ENCODE data around the gene ASMTL.
"Not testable (repeated sequence)": the region's sequence is repeated elsewhere in the genome, so short reads cannot be mapped to it uniquely, and the experiment has no call there.

The ASMTL gene

DNA sequence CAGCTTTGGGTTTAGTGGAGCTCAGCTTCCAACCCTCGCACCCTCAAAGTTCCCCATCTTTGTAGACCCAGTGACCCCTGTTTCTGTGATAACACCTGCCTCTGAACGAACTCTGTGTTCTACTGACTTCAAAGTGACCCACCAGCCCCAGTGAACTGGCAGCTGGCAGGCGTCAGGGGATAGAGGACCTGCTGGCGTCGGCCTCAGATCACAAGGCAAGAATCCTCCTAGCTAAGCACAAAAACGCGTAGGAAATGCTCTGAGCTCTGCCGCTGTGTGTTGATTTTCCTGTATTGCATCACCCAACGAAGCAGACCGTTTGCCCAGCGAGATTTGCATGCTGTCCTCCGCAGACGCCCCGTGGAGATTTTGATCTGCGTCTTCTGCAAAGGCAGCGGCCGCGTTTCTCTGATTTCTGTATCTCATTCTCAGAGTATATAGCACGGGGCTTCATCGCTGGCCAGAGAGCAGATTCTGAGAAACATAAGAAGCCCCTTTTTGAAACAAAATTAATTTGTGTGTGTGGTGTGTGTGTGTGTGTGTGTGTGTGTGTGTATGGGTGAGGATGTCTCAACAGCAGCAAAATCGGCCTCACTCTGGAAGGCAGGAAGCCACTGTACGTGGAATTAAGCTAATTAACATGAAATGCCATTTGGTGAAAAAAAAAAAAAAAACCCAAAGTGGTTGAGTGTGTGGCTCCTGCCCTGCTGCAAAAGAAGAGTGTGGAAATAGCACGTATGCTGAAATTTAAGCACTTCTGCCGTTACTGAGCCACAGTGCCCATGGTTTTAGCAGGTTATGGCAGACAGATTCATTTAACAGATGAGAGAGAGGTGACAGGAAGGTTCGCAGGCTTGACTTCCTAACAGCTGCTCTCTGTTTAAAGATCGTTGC lies 29.2 kb upstream of the ASMTL start:
- DNase-seq = no peak

DNA sequence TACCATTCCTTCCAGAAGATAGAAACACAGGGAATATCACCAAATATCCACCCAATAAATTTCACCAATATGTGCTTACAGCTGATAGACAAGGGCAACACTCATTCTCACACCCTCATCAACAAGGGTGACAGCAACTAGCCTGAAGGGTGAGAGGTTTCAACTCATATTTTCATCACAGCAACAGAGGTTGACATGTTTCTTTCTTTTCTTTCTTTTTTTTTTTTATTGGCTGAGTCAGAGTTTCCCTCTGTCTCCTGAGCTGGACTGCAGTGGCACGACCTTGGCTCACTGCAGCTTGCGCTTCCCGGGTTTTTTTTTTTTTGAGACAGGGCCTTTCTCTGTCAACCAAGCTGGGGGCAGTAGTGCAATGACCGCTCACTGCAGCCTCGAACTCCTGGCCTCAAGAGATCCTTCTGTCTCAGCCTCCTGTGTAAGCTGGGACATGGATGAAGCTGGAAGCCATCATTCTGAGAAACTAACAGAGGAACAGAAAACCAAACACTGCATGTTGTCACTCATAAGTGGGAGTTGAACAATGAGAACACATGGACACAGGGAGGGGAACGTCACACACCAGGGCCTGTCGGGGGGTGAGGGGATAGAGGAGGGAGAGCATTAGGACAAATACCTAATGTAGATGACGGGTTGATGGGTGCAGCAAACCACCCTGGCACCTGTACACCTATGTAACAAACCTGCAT lies 27.5 kb upstream of the ASMTL start:
- DNase-seq = no peak

GRCh38 chrX:1477801-1478458 lies 25.2 kb upstream of the ASMTL start:
- no peak for DNase-seq

- no peak for DNase-seq
Observed at GRCh38 chrX:1477229-1477628, 24.5 kb upstream of the ASMTL start.

- DNase-seq = no peak
Observed at GRCh38 chrX:1476682-1477081, 24.0 kb upstream of the ASMTL start.

DNA sequence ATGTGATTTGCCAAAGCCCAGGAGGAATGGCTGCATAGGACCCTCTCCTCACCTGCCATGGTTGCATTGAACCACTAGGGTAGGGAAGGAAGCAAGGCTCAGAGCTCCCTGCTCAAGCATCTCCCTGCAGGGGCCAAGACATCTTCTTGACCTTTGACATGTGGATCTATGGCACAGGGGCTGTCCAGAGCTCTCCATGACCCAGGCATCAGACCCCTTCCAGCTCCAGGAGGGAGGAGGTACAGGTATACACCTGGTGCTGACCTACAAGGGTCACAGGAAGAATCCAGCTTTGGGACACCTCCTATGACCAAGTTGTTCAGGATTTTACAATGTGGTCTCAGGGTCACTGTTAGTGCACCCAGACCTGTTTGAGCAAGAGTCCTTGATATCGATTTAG lies 23.2 kb upstream of the ASMTL start:
- no peak for DNase-seq

- no peak for DNase-seq
Observed at GRCh38 chrX:1475481-1475880, 22.8 kb upstream of the ASMTL start.

- not testable (repeated sequence) for DNase-seq
Observed at GRCh38 chrX:1474593-1474992, 21.9 kb upstream of the ASMTL start.

DNA sequence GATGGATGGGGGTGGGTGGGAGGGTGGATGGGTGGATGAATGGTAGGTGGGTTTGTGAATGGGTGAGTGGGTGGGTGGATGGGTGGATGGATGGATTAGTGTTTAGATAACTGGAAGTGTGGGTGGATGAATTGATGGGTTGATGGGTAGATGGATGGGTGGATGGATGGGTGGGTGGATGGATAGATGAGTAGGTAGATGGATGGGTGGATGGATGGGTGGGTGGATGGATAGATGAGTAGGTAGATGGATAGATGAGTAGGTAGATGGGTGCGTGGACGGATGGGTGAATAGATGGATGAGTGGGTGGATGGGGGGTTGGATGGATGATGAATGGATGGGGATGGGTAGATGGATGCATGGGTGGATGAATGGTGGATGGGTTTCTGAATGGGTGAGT lies 20.3 kb upstream of the ASMTL start:
- no peak for DNase-seq

GRCh38 chrX:1468250-1468772 lies 15.6 kb upstream of the ASMTL start:
- no peak for DNase-seq

DNA sequence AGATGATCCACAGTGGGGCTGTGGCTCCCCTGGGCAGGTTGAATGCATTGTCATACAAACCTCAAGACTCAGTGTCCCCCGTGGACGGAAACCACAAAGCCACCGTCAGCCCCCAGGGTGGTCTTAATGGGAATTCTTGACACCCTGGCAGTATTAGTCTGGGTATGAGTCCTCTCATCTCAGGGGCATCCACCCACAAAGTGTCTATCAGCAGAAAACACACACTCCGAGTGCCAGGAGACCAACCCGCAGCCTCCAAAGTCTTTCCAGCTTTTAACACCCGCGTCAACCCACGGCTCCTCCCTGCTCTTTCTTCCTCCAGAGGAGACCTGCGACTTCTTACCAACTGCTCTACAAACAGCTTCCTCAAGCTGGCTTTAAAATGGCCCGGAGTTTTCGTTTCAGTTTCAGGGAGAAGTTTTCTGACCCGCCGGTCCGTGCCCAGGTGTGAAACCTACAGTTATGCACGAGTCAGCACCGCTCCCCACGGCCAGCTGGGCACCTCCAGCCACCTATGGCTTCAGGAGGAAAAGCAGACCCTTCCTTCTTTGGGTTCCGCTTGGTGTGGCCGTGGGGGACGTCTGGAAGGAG lies 14.4 kb upstream of the ASMTL start:
- no peak for DNase-seq

DNA sequence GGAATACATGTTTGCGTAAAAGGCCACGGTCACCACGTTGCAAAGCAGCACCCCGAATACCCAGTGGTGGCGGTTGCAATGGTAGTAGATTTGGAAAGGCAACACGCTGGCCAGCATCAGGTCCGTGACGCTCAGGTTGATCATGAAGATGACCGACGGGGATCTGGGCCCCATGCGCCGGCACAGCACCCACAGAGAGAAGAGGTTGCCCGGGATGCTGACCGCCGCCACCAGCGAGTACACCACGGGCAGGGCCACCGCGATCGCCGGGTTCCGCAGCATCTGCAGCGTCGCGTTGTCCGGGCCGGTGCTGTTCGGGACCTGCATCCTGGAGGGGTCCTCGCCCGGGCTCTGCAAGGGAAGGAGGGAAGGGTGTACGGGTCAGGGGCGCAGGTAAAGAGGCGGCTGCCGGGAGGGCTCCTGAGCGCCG lies 13.5 kb upstream of the ASMTL start:
- DNase-seq = no peak

DNA sequence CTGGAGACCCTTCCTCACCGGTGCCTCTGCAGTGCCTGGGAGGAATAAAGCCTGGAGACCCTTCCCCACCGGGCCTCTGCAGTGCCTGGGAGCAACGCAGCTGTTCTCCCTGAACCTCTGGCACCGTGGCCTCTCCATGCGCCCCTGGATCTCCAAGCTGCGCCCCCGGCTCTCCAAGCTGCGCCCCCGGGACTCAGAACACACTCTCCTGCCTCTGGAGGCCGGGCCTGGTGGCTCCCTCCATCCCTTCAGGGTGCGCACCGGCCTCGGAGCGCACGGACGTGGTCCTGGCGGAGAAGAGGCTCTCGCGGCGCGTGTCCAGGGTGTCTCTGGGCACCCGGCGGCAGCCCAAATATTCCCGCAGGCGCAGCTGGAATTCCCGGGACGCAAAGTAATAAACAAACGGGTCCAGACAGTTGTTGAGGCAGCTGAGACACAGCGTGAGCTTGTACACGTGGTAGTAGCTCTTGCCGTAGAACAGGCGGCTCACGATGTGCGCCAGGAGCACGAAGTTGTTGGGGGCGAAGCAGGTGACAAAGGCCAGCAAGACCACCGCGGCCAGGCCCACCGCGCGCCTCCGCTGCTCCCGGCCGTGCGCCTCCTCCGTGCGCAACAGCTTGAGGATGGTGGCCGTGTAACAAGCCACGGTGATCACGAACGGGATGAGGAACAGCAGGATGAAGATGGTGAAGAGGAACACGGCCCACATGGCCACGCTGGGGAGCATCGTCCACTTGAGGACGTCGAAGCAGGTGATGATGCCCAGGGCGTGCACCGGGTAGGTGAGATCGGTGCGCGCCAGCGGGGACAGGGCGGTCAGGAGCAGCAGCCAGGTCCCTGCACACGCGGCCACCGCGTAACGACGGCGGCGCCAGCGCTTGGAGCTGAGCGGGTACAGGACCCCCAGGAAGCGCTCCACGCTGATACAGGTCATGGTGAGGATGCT lies 12.8 kb upstream of the ASMTL start:
- DNase-seq = no peak

DNA sequence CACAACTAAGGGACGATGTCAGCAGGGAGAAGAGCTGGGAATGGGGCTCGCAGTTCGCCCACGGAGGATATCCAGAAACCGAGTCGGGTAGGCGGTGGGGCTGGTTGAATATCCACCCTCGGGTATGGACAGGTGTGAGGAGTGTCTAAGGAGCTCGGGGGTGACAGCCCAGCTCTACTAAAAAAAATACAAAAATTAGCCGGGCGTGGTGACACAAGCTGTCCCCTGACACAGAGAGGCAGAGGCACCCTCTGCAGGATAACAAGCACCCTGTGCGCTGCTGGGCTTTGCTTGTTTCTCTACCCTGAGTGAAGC lies 12.2 kb upstream of the ASMTL start:
- DNase-seq = no peak

- DNase-seq = no peak
Observed at GRCh38 chrX:1464041-1464970, 11.6 kb upstream of the ASMTL start.

DNA sequence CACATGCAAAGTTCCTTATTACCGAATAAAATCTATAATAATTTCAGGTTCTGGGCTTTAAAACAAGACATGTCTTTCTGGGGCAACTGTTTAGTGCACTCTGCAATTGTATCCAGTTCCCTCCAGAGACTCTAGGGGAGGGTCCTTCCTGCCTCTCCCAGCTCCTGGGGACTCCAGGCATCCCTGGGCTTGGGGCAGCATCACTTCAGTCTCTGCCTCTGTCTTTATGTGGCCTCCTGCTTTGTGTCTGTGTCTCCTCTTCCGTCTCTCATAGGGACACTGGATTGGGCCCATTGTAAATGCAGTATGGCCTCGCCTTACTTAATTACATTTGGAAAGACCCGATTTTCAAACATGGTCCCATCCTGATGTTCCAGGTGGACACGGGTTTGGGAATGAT lies 10.9 kb upstream of the ASMTL start:
- no peak for DNase-seq

DNA sequence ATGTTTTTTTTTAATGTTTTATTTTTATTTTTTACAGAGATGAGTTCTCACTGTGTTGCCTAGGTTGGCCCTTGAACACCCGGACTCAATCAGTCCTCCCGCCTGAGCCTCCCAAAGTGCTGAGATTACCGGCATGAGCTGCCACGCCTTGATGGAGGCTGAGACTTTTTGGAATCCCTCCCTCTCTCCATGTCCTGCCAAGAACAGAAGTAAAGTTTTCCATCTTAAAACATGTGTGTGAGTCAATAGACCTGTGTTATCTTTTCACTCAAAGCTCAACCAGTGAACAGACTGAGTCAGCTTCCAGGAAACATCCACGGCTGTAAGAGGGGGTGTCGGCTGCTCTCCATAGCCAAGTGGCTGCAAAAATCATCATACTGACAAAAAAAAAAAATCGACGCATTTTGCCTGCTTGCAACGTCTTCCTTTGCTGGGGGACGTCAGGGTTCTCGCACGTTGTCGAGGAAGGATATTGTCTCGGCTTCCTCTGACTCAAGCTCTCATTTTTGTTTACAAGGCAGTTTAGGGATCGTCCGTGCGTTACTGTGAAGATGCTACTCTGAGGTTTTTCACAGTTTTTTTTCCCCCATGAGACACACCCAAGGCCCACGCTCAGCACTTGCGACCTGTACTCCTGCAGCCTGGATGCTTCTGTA lies 10.0 kb upstream of the ASMTL start:
- no peak for DNase-seq

DNA sequence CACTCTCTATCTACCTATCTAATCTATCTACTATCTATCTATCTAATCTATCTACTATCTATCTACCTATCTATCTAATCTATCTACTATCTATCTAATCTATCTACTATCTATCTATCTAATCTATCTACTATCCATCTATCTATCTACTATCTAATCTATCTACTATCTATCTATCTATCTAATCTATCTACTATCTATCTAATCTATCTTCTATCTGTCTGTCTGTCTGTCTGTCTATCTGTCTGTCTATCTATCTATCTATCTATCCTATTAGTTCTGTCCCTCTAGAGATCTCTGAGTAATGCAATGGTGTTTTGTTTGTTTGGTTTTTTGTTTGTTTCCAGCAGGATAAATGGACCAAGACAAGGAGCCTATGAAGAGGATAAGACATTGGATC lies 9.4 kb upstream of the ASMTL start:
- no peak for DNase-seq

GRCh38 chrX:1455948-1456280 lies 3.2 kb upstream of the ASMTL start:
- no peak for DNase-seq

DNA sequence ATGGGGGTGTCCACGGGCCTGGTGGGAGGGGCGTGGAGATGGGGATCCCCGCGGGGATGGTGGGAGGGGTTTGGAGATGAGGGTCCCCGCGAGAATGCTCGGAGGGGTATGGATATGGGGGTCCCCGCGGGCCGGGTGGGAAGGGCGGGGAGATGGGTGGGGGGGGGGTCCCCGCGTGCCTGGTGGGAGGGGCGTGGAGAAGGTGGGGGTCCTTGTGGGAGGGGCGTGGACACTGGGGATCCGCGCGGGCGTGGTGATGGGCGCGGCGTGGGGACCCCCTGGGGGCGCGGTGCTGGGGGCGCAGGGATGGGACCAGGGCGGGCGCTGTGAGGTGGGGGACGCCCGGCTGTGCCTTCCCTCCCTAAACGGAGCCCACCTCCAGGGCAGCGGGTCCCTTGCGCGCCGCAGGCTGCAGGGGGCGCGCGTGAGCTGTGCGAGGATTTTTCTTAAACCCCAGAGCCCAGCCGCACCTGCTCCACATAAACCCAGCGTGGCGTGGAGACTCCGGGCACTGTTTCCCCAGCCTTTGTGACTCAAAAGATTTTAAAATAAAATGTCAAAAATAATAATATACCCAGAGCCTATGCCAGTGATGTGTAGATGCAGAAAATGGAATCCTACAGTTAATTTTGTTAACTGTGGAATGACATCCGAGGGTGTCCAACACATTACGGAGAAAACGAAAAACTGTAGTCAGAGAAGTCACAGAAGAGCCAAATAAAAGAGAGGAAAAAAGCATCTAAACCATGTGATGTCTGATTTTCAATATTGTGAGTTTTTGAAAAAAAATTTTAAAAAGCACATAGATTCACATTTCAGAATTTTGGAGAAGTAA lies 1.5 kb upstream of the ASMTL start:
- no peak for DNase-seq

Measured in DMS53 (cell line).